NCI-H2081 (cell line): ENCODE data around the gene ALG9.

Source experiments
- DNase-seq, 2 experiments: peaks; one replicate each; lab custom pipeline; 2025; lab: John Stamatoyannopoulos, UW

Gene ALG9

DNA sequence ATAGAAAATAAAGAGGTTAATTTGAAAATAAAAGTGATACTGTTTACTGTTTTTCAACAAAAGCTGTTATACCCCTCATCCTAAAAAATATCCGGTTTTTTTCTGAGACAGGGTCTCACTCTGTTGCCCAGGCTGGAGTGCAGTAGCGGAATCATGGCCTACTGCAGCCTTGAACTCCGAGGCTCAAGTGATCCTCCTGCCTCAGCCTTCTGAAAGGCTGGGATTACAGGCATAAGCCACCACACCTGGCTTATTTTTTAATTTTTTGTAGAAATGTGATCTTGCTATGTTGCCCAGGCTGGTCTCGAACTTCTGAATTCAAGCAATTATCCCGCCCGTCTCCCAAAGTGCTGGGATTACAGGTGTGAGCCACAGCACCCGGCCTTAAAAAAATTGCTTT lies 35.7 kb downstream of the ALG9 start:
- no peak for DNase-seq

DNA sequence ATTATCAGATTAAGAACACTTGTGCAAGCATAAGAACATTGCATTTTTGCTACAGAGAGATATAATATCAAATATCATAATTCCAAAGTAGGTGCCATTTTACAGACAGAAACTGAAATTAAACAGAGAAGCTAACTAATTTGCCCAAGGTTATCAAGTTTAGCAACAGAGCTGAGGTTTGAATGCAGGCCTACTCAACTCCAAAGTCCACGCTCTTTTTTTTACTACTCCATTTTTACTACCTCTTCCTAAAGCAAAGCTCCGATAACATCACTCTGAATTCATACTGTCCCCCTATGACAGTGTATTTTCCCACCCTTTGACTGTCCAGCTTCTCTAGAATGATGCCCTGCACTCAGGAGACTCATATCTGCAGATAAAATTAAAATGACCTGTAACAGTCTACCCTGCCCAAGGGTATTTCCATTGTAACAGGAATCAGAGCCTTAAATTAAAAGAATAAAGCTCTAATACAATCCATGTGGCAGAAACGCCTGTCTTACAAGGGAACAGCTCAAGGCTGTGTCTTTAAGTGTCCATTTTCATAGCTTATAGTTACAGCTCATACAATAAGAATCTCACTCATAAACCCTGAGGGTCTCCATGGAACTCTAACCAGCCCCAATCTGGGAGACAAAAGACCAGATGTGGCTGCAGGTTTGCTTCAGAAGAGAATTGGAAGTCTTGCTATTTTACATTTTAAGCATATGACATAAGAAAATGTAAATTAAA lies 36.8 kb downstream of the ALG9 start:
- no peak for DNase-seq

DNA sequence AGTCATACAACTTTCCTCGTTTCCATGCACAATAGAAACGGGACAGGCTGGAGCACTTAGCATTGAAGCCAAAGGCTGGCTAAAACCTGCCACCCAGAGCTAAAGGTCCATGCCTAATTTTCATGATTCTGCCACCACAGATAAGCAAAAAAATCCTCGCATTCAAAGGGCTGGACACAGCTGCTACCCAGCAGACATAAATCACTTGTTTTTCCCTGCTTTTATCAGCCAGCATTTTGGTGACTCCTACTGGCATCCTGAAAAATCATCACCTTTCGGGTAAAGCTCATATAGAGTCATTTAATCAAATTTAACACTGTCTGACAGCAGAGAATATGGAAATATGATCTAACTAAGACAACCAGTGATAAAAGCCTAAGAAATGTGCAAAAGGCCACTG lies 37.9 kb downstream of the ALG9 start:
- DNase-seq, result no peak

DNA sequence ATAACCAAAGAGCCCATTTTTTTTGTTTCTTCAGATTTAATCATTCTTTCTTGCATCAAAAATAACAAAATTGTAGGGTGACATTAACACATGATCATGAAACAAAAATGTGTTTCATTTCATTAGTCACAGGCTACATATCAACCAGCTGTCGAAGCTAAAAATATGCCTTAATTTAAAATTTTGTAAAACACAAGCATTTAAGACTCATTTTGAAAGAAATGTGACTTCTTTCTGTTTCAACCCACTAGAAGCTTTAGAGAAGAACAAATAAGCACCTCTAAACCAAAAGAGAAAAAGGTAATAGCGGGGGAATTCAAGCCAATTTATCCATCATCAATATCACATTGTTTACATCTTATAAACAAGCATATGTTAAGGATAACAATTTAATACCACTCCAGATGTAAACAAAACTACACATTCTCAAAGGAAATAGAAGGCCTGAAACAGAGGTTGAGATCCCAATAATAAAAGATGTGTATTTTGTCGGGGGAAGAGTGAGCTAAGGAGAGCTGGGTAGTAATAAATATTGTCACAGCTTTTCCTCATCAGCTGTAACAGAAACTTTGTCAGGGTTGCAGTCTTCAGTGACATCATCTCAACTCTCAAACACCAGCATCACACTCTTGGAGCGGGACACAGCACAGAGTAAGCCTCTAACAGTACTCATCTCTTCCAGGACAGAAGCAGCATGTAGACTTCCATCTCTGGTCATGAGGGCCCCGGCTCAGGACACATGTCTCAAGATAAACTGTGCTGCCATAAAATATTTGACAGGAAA lies 42.0 kb downstream of the ALG9 start:
- no peak for DNase-seq

DNA sequence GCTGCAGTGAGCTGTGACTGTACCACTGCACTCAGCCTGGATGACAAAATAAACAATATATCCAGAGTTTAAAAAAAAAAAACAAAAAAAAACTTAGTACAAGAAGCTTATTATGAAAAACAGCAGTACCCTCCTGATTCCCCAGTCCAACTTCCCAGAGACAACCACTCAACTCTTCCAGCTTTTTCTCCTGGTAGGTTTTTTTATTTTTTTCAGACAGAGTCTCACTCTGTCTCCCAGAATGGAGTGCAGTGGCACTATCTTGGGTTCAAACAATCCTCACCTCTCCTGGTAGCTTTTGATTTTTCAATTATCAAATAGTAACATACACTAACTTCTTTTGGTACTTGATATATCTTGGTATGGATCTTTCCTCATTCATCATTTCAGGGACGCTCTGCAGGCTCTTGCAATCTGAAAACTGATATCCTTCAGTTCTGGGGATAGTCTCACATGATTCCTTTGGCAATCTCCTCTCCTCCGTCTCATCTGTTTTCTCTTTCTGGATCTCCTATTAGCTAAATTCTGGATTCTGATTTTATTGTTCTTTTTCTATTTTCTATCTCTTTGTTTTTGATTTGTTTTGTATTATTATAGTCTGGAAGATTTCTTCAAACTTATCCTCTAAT lies 44.9 kb downstream of the ALG9 start:
- no peak for DNase-seq

DNA sequence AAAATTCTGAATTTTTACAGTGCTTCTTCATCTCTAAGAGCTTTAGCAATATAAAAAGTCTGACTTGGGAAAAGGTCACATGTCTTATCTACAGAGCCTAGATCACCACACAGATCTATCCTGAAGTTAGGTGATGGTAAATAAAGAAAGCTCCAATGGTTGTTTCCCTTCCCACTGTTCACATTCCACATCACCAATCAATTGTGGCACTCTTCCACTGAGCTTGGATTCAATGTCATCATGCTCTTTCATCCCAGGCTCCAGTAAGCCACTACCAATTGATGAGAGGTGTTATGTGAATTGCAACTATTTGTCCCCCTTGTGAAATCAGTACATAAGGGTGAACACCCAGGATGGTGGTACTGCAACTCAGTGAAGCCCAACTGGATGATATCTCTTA lies 47.8 kb downstream of the ALG9 start:
- no peak for DNase-seq

DNA sequence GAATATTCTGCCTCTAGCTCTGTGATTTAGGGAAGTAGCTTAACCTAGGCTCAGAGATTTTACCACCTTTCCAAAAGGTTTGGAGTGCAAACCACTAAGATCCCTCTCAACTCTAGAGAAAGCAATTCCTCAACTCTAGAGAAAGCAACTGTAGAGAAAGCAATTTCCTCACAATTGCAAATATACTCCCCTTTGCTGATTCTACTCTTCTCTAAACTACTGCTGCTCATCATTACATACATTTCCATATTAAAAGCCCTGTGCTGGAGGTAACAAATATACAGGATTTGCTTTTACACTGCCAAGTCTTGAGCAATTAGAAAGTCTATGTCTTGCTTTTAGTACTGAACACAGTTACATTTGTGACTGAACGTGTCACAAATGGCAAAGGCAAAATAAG lies 48.2 kb downstream of the ALG9 start:
- no peak for DNase-seq

DNA sequence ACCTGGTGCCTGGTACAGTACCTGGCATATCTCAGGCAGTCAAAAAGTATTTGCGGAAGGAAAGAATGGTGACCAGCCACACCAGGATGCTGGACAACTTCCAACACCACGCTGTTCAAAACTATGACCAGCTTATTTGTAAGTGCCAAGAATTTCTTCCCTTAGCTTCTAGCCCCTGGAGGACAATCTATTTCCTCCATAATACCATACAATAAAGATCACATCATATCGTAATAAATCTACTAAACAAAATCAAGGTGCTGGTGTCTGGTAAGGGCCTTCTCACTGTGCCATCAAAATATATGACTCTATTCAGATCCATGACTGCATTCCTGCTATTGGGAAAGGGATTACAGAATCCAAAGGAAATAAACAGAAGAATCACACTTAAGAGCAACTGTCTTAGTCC lies 51.5 kb downstream of the ALG9 start:
- peak in 1 of 2 experiments; percentile 22 for DNase-seq

DNA sequence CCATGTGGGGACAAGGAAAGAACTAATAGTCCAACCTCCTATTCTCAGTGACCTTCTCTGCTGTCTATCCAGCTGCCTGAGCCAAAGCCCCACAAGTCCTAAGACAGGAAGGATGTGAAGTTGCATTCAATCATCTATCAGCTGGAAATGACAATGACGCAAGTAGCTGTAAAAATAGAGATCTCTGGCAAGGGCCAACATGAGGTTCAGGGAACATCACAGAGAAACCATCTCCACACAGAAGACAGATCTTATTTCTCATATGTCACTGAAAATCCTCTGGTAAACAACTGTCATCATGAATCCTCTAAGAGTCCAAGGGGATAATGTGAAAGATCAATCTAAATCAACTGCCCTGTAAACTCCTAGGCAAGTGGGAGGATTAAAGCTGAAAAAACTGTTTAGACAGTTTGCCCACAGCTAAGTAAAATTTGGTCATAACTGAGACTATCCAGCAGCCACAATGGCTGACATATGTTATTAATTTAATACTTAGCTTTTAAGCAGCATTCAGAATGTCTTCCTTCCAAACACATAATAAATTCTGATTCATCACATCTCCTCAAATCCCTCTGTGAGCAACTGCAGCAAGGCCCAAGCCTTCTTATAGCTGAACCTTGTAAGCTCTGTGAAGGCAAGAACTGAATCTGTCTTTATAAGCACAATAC lies 52.1 kb downstream of the ALG9 start:
- no peak for DNase-seq

DNA sequence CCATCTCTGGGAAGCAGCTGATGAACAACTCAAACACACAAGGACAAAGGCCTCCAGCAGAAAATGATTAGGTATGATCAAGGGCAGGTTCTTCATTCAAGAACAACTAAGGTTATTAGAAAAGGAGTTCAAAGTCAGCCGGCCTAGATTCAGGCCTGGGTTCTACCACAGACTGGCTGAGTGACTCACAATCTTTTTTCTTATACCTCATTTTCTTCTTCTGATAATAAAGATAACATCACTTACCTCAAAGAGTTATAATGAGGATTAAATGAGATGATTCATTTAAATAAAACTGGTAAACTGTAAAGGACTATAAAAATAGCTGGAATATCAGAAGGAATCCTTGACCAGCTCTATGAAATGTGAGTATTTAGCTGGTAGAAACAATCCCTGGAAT lies 55.9 kb downstream of the ALG9 start:
- no peak for DNase-seq

DNA sequence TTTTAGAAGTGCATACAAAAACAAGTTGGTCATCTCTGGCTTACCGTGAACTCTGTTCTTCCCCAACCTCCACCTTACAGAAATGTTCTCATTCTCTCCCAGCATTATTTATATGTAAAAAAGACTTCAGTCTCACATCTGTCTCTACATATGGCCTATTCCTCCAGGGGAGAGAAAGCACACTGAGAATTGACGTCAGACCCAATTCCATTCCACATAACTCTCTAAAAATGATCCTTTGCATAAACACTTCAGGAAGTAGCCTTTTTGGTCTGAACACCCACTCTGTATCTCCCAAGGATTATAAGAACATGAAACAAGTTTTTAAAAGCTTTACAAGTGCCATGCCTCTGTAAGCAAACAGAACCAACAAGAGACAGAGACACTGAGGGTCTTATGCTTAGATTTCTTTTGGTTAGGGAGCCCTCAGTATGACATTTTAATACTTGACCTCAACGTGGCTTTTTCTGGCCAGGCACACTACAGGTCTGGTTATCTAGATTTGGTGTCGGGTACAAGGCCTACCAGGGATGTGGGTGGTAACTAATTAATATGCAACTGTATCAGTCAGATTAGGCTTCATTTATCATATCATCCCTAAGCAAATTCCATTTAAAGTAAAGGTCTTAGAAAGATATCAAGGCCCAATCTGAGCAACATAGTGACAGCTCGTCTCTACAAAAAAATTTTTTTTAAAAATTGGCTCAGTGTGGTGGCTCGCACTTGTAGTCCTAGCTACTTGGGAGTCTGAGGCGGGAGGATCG lies 56.6 kb downstream of the ALG9 start:
- no peak for DNase-seq

DNA sequence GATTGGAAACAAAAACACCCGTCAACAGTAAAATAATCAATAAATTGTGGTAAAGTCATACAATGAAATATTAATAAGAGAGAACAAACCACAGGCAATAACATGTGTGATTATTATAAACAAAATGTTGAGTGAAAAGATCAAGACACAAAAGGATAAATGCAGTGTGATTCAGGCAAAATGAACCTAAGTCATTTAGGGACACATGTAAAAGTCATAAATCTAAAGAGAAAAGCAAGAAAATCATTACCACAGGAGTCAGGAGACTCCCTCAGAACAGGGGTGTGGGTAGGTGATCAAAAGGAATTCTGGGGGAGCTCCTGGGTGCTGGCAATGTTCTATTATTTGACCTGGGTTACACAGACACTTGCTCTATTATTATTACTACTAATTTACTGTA lies 57.3 kb downstream of the ALG9 start:
- DNase-seq, result no peak

DNA sequence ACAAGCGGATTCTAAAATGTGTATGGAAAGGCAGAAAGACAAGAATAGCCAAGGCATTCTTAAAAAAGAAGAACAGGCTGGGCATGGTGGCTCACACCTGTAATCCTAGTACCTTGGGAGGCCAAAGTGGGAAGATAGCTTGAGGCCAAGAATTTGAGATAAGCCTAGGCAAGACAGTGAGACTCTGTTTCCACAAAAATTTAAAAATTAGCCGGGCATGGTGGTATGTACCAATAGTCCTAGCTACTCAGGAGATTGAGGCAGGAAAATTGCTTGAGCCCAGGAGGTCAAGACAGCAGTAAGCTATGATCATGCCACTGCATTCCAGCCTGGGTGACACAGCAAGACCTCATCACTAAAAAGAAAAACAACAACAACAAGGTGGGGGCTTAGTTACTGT lies 59.2 kb downstream of the ALG9 start:
- DNase-seq, result no peak

DNA sequence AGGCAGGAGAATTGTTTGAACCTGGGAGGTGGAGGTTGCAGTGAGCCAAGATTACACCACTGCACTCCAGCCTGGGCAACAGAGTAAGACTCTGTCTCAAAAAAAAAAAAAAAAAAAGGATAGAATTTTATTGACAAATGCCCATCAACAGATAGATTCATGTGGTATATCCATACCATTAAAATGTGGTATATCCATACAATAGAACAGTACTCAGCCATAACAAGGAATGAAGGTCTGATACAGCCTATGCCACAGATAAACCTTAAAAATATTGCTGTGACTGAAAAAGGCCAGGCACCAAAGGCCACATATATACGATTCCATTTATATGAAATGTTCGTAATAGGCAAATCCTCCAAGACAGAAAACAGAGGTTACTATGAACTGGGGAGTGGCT lies 59.9 kb downstream of the ALG9 start:
- no peak for DNase-seq

DNA sequence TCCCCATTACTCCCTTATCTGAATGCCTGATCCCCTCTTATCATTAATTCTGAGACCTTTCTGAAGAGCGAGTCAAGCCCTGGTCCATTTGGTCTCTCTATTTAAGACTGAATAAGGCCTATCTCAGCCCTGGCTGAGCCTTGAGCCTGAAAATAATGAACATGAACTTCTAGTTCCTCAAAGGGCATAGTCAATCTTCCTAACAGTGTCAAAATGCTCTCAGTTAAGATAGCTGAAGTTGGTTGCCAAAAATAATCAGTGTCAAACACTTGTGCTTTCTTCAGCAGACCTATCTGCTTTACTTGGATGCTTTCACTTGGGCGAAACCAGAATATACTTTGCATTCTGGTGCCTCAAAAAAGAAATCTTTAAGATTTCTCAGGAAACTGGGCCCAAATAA lies 62.5 kb downstream of the ALG9 start:
- DNase-seq, result no peak

DNA sequence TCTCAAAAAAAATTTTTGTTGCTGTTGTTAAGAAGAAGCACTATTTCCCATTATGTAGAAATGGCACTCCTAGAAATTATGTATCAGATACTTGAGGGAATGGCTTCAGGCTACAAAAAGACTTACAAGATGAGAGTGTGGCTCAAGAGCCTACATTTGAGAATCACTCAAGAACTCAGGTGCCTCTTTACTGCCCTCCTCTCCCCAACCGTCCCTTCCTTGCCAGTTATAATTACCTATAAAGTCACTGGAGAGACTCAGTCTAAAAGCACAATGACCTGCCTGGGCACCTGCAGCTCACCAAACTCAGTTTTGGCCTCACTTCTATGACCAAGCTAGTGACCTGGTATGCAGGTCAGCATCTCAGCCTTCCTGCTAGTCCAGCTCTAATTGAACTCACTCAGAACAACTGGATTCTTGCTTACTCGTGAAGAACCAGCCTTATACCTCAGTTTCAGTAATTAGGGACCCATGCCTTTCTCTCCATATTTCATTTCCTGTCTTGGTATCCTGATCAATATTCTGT lies 63.3 kb downstream of the ALG9 start:
- no peak for DNase-seq

DNA sequence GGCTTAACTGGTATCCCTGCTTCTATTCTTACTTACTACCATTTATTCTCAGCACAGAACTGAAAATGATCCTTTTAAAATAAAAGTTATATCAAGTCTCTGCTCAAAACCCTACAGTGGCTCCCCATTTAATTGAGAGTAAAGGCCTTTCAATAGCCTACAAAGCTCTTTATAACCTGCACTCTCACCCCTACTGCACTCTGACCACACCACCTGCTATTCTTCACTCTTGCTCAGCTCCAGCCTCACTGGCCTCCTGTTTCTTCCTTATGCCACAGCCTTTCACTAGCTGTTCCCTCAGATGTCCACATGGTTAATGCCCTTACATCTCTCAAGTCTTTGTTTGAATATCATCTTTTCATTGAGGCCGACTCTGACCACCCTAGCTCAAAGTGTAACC lies 64.3 kb downstream of the ALG9 start:
- DNase-seq, result no peak

DNA sequence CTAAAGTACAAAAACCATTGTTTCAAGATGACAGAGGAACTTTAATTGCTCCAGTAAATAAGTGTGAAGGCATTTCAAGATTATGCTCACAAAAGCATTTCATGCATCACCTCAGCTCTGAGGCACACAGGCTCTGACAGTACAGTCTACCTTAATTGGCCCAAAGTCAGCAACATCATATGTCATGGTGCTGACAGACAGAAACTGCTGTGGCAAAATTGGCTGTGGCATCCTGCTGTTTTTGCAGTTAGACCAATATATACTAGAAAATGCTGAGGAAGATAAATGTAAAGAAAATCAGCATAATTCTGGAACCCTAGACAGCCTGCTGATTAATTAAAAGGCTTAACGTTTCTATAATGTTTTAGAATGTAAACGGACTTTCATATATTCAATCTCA lies 70.2 kb downstream of the ALG9 start:
- no peak for DNase-seq

DNA sequence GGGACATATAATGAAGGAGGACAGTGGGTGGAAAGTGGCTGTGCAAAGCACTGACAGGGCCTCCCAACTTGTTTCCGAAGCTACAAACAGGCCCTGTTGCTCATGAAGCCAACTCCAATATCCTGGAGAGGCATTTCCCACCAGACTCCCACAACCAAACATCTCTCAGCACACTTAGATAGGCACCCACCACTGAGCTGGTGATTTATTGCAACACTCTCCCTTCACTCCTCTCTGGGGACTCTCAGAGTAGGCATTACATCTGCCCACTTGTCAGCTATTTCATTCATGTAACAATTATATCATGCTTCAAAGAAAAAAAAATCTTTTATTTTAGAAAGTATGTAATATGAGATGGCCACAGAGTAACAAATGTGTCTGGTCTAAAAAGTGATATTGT lies 73.1 kb downstream of the ALG9 start:
- no peak for DNase-seq

DNA sequence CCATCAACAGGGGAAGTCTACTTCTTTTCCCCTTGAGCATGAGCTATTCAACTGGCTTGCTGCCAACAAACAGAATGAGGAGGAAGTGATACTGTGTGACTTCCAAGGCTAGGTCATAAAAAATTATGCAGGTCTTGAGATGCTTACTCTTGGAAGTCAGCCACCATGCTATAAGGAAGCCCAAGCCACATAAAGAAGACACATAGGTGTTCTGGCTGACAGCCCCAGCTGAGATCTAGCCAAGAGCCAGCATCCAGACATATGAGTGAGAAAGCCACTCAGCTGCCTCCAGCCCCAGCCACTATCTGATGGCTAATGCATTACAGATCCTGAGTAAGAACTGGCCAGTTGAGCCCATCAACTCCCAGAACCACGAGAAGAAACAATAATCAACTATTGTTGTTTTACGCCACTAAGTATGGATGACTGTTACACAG lies 74.2 kb downstream of the ALG9 start:
- DNase-seq, result no peak

DNA sequence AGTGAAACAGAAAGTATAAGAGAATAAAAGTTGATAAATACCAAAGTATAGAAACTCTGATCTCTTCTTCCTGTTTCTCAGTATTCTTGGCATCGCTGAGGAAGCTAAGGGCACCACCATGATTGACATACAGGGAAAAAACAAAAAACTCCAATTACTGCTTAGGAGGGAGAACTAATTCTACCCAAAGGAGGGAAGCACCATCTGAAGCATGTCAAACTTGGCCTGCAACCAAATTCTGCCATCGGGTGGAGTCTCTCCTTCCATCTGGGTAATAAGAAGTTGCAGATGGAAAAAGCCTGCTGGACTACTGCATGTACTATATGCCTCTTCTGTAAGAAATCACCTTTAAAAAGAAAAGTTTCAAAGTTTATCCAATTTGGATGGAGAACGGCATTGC lies 74.7 kb downstream of the ALG9 start:
- DNase-seq, result no peak
